HG02938 (cell line): ENCODE data around the gene PSG3.
"Not testable (repeated sequence)": the region's sequence is repeated elsewhere in the genome, so short reads cannot be mapped to it uniquely, and the experiment has no call there.

ENCODE experiments used
- ATAC-seq: cut with Tn5 transposase; IDR thresholded peaks from one replicate; pipeline ENCODE4 v1.9.1; 2021; ENCODE audit warnings: mild to moderate bottlenecking, moderate library complexity; ENCODE audit not compliant: unreplicated experiment

PSG3 gene

DNA sequence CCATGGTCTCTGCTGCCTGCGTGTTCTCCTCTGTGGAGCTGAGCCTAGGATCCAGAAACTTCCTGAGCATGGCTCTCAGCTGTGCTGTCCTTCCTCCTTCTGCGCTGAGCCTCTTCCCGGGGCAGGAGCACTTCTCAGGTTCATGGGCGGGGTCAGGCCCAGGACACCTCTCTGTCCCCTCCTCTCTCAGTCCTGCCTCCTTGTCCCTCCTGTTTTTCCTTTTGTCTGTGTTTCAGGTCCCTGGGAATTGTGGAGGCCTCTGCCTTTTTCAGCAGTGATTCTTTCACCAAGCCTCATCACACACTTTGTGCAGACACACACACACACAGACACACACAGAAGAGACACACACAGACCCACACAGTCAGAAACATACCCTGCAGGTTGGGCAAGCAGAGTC lies at the start of gene PSG3:
Gene PSG3, minus strand, starts transcription at position 101 of the 400 bp plus-strand sequence. Its CDS starts 97 bp downstream, at position 4.
- ATAC-seq: not testable (repeated sequence)

DNA sequence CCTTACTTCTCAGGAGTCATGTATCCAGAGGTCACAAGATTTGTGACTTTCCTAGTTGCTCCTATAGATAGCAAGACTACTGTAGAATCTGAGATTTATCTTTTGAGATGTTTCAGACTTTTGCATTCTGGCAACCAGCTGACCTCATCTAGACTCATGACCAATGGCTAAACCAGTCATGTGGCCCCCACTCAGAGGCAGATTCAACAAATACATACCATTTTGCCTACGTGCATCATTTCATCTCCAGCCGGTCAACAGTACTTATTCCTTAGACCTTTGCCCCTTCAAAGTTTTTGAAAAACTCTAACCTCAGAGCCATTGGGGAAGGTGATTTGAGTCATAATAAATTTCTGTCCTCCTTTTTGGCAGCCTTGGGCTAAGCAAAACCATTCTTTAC lies 48.5 kb upstream of the PSG3 start:
- not testable (repeated sequence) for ATAC-seq

- not testable (repeated sequence) for ATAC-seq
These were observed 47.5 kb upstream of the PSG3 start for GRCh38 chr19:42787766-42788165.

GRCh38 chr19:42776750-42777612 lies 36.7 kb upstream of the PSG3 start:
- not testable (repeated sequence) for ATAC-seq

GRCh38 chr19:42774510-42775158 lies 34.4 kb upstream of the PSG3 start:
- ATAC-seq: not testable (repeated sequence)

DNA sequence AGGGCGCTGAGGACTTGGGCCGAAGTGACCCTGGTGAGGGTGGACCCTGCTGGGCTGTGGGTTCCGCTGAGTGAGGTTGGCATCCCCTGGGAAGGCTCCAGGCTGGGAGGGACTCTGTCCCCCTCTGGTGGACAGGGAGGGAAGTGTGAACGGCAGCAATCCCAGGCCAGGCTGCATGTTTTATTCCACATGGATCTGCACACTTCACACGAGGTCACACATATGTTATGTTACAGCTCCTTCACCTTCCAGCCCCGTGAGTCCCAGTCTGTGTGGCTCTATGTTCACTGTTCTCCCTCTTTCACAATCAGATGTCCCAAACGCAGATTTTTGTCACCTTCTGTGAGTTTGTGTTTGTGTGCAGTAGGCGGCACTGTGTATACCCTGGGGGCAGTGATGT lies 27.0 kb upstream of the PSG3 start:
- not testable (repeated sequence) for ATAC-seq

DNA sequence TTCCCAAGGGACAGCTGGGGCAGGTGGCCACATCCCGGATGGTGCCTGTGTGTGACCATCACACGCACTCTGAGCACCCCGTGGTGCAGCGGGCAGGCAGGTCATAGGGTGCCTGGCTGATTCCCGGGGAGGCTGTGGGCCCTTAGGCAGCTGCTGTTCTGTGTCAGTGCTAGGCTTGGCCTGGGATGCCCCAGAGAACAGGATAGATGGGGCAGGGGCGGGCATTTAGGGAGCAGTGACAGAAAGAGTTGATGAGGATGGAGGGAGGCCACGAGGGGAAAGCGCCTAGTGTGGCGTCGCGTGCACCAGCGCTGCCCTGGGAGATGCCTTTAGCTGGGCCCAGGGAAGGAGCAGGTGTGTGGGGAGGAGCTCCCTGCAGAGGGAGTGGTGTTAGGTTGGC lies 26.6 kb upstream of the PSG3 start:
- not testable (repeated sequence) for ATAC-seq

GRCh38 chr19:42764836-42765235 lies 24.6 kb upstream of the PSG3 start:
- no peak for ATAC-seq

- no peak for ATAC-seq
These were observed 22.5 kb upstream of the PSG3 start for GRCh38 chr19:42762789-42763188.

DNA sequence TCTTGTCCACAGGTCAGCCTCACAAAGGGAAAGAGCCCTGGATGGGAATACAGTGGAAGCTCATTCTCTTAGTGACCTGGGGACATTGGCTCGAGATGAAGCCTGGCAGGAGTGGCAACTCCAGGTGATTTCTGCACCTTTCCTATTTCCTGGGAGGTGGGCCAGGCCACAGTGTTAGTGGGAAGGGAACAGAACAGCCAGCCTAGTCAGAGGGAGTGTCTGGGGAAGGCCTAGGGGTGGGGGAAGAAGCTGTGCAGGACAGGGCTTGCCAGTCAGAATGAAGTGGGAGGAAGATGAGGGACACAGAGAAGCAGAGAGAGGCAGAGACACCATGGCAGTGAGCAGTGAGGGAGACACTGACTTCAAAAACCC lies 21.6 kb upstream of the PSG3 start:
- not testable (repeated sequence) for ATAC-seq

GRCh38 chr19:42760954-42761923 lies 21.0 kb upstream of the PSG3 start:
- not testable (repeated sequence) for ATAC-seq

DNA sequence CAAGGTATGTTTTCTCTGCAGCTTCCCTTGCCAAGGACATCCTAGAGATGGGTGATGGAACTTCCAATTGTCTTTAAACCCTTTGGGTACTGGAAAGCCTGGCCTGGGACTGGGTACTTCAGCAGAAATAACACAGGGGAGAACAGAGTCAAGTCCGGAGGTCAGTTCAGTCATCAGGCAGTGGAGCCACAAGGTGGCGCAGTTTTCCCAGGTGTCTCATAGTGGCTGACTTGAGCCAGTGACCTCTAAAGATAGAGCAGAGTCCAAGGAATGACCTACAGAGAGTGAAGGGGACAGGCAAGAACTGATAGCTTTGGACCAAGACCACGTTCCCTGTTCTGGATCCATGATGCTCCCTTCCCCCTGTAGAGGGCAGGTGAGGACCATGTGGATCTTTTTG lies 18.4 kb upstream of the PSG3 start:
- ATAC-seq: not testable (repeated sequence)

GRCh38 chr19:42752246-42752645 lies 12.0 kb upstream of the PSG3 start:
- ATAC-seq: not testable (repeated sequence)

DNA sequence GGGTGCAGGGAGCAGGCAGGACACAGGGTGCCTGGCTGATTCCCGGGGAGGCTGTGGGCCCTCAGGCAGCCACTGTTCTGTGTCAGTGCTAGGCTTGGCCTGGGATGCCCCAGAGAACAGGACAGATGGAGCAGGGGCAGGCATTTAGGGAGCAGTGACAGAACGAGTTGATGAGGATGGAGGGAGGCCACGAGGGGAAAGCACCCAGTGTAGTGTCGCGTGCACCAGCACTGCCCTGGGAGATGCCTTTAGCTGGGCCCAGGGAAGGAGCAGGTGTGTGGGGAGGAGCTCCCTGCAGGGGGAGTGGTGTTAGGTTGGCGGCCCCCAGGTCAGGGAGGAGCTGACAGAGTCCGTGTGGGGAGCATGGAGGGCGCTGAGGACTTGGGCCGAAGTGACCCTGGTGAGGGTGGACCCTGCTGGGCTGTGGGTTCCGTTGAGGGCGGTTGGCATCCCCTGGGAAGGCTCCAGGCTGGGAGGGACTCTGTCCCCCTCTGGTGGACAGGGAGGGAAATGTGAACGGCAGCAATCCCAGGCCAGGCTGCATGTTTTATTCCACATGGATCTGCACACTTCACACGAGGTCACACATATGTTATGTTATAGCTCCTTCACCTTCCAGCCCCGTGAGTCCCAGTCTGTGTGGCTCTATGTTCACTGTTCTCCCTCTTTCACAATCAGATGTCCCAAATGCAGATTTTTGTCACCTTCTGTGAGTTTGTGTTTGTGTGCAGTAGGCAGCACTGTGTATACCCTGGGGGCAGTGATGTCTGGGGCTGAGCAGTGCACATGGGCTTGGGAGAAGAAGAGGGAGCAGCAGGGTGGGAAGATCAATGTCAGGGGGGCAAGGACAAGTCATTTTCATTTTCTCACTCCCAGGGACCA lies 1.7 kb upstream of the PSG3 start:
- not testable (repeated sequence) for ATAC-seq

DNA sequence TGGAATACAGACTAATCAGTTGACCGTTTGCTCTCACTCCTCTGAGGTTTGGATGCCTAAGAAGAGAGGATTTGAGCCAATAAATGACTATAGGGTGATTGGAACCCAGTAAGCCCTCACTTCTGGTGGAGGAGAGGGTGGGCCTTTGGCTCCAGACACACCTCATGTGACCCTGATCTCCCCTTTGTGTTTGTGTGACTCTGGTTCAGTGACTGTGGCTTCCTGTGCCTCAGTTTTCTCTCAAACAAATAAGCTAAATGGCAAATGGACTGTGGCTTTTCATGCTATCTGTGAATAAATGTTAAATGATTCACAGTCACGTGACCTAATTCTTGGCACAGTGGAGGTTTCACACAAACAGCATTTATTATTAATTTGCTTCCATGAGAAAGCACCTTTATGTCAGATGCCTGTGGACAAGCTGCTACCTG lies 2.7 kb downstream of the PSG3 start:
- not testable (repeated sequence) for ATAC-seq

DNA sequence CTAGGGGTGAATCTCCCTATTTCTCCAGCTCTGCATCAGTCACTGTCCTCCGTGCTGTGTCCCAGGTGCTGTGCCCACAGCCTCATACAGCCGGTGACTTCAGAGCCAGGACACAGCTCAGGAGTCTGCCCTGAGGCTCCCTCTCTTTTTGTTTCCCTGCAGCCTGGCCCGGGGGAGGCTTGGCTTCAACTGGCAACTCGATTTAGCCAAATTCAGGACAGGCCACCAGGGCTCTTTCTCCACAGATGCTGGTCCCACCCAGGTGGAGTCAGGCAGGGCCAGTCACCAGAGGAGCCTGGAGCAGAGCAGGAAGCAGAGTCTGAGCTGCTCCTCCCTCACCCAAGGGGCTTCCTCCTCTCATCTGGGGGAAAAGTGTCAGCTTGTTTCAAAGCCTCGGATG lies 11.9 kb downstream of the PSG3 start:
- ATAC-seq: not testable (repeated sequence)

GRCh38 chr19:42714000-42714399 lies 26.3 kb downstream of the PSG3 start:
- ATAC-seq: not testable (repeated sequence)

GRCh38 chr19:42712753-42713152 lies 27.5 kb downstream of the PSG3 start:
- ATAC-seq: not testable (repeated sequence)

DNA sequence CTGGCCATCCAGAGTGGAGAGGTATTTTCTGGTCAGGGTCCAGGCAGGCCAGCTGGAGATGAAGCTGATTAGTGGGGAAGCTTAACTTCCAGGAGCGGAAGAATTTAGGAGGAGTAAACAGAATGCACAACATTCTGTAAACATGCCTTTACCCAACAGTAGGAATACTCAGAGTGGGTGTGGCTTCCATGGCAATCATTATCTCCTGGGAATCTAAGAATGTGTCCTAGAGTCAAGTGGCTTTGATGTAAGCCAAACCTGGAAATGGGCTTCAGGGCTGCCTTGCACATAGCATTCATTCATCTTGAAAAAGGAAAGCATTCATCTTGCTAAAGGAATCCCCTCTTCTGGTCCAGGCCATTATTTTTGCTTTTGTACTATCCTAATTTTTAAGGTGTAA lies 29.3 kb downstream of the PSG3 start:
- not testable (repeated sequence) for ATAC-seq

DNA sequence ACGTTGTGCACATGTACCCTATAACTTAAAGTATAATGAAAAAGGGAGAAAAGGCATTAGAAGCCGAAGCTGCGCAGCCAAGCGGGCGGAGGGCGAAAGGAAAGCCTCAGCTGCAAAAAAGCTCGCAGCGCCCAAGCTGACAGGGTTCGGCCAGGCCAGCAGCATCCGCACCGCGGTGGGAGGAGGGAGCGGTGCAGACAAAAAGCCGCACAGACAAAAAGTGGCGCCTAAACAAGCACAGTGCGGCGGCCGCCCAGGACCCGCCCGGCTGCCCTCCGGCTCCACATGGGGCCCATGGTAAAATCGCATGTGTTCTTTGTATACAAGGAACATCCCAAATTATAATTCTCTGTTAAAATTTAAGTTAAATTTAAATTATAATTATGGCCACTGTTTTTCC lies 42.4 kb downstream of the PSG3 start:
- ATAC-seq: no peak
